Gastrocnemius medialis (tissue), 4 donors: ENCODE results near the gene NUCKS1. TPM values are rescaled to one million over a fixed set of nuclear protein-coding genes. Genes with fewer than 3 reads are reported as not detected.

ENCODE experiments used
- ATAC-seq, 2 donors: fragments of 150-250 bp; one replicate each; pipeline ENCODE4 v1.9.1; 2016
- DNase-seq, 2 donors: peaks; one replicate each; pipeline ENCODE4 v3.0.0-alpha.2; 2019
- H3K27ac ChIP-seq, 4 donors: fragments of 200-600 bp; sonication (generic); 1 replicate in 1 of 4; 2 replicates in 3 of 4; pipeline ENCODE4 v1.5.1; 2016 to 2018; ENCODE audit warnings: mild to moderate bottlenecking in 2 of 4, moderate library complexity in 1 of 4
- H3K27me3 ChIP-seq, 3 donors: fragments of 200-600 bp; sonication (generic) in 2 of 3; 1 replicate in 1 of 3; 2 replicates in 2 of 3; pipeline versions ENCODE4 v1.5.1 to v1.6.0; 2016 to 2019; ENCODE audit warnings: mild to moderate bottlenecking in 1 of 3, moderate library complexity in 1 of 3
- H3K36me3 ChIP-seq, 2 donors: fragments of 200-600 bp; sonication (generic) in 1 of 2; one replicate each; pipeline ENCODE4 v1.5.1; 2017 to 2018
- H3K4me1 ChIP-seq, 2 donors: fragments of 200-600 bp; sonication (generic) in 1 of 2; one replicate each; pipeline ENCODE4 v1.5.1; 2016 to 2017; ENCODE audit warnings: mild to moderate bottlenecking in 2 of 2
- H3K4me3 ChIP-seq, 4 donors: fragments of 200-600 bp; sonication (generic) in 3 of 4; 1 replicate in 1 of 4; 2 replicates in 3 of 4; pipeline ENCODE4 v1.5.1; 2016 to 2019; ENCODE audit warnings: mild to moderate bottlenecking in 2 of 4
- H3K9me3 ChIP-seq, 3 donors: fragments of 200-600 bp; sonication (generic) in 2 of 3; 1 replicate in 1 of 3; 2 replicates in 2 of 3; pipeline ENCODE4 v1.5.1; 2016 to 2019
- CTCF ChIP-seq, 5 experiments: fragments of 450-650 bp in 3 of 5; fragments of 200-600 bp in 2 of 5; sonication (generic) in 2 of 5; IDR thresholded peaks in 4 of 5; conservative IDR thresholded peaks in 1 of 5; 1 replicate in 4 of 5; 2 replicates in 1 of 5; pipeline ENCODE4 v1.5.1; 2016 to 2019; ENCODE audit warnings: antibody characterized with exemption in 5 of 5, mild to moderate bottlenecking in 3 of 5, moderate library complexity in 3 of 5
- POLR2A ChIP-seq, 2 donors: fragments of 450-650 bp; IDR thresholded peaks; one replicate each; pipeline ENCODE4 v1.6.1; 2017; ENCODE audit warnings: antibody characterized with exemption in 2 of 2, mild to moderate bottlenecking in 2 of 2, moderate library complexity in 2 of 2
- in situ Hi-C, 4 donors: fragments of 200-750 bp; cut with MboI; loops; one replicate each; pipeline versions ENCODE4 v1.15.0 to v1.8.0; 2017; ENCODE audit warnings: low sequenced_read_pairs in 4 of 4
- intact Hi-C: fragments of 100-400 bp; cut with DNase I; formaldehyde crosslinking; loops from one replicate; pipeline ENCODE4 v1.15.1; 2023; ENCODE audit warnings: low total_unique reads
- total RNA-seq, 4 donors: library from RNA; depleted of rRNA; stranded (reverse); fragments of >200 nt; gene quantifications; one replicate each; pipeline versions ENCODE4 v1.1.0 to v1.2.3, GENCODE V29; 2016

NUCKS1 gene
- total RNA-seq, 4 donors from 2014 or later, result 45.5 to 69.7 (median 62.6) TPM

GRCh38 chr1:205769641-205770365, 19.8 kb upstream of the NUCKS1 start:
- TF ChIP-seq CTCF (IDR thresholded peaks at IDR 0.05 in 4 of 5, conservative IDR thresholded peaks at IDR 0.05 in 1 of 5), result no peak
- TF ChIP-seq POLR2A (IDR thresholded peaks at IDR 0.05), result no peak
- intact Hi-C loops, result no loop called here
- no peak overlapping the region for H3K4me3 ChIP-seq
- H3K36me3 ChIP-seq, result peaks cover 0 to 19% of the 10 kb centered on the region in 2 donors
- H3K27me3 ChIP-seq, result no peaks in the 10 kb centered on the region
- ATAC-seq, result no peak
- peaks cover 3% of the 10 kb centered on the region in 2 donors for H3K4me1 ChIP-seq
- H3K27ac ChIP-seq, result no peak overlapping the region
- in situ Hi-C loops, result no loop called here
- H3K9me3 ChIP-seq, result no peaks in the 10 kb centered on the region
- no peak for DNase-seq

- DNase-seq (no peak), ATAC-seq (no peak)
- Histone ChIP-seq H3K27ac (no peak overlapping the region), H3K9me3 (no peaks in the 10 kb centered on the region), H3K36me3 (peaks cover 0 to 19% of the 10 kb centered on the region in 2 donors), H3K4me3 (no peak overlapping the region), H3K27me3 (no peaks in the 10 kb centered on the region), H3K4me1 (no peaks in the 10 kb centered on the region)
- intact Hi-C loops, result no loop called here
- TF ChIP-seq POLR2A (IDR thresholded peaks at IDR 0.05) (no peak), CTCF (IDR thresholded peaks at IDR 0.05 in 4 of 5, conservative IDR thresholded peaks at IDR 0.05 in 1 of 5) (no peak)
- in situ Hi-C loops, result no loop called here
Observed at GRCh38 chr1:205767248-205767647, 17.3 kb upstream of the NUCKS1 start.

- no peak for DNase-seq
- no peak for ATAC-seq
- Histone ChIP-seq H3K36me3 (peaks cover 0 to 19% of the 10 kb centered on the region in 2 donors), H3K27ac (no peak overlapping the region), H3K27me3 (no peaks in the 10 kb centered on the region), H3K9me3 (no peaks in the 10 kb centered on the region), H3K4me1 (no peaks in the 10 kb centered on the region), H3K4me3 (no peak overlapping the region)
- intact Hi-C loops, result no loop called here
- no peak for TF ChIP-seq CTCF (IDR thresholded peaks at IDR 0.05 in 4 of 5, conservative IDR thresholded peaks at IDR 0.05 in 1 of 5)
- TF ChIP-seq POLR2A (IDR thresholded peaks at IDR 0.05), result no peak
- in situ Hi-C loops, result no loop called here
Observed at GRCh38 chr1:205766570-205766969, 16.6 kb upstream of the NUCKS1 start.

- H3K27me3 ChIP-seq, result no peaks in the 10 kb centered on the region
- peaks cover 0 to 19% of the 10 kb centered on the region in 2 donors for H3K36me3 ChIP-seq
- no peak overlapping the region for H3K4me3 ChIP-seq
- in situ Hi-C loops (no loop called here), intact Hi-C loops (no loop called here)
- TF ChIP-seq POLR2A (IDR thresholded peaks at IDR 0.05), result no peak
- no peak for TF ChIP-seq CTCF (IDR thresholded peaks at IDR 0.05 in 4 of 5, conservative IDR thresholded peaks at IDR 0.05 in 1 of 5)
- H3K27ac ChIP-seq, result no peak overlapping the region
- H3K9me3 ChIP-seq, result no peaks in the 10 kb centered on the region
- DNase-seq (no peak), ATAC-seq (no peak)
- no peaks in the 10 kb centered on the region for H3K4me1 ChIP-seq
Observed at GRCh38 chr1:205766038-205766437, 16.1 kb upstream of the NUCKS1 start.

- Histone ChIP-seq H3K4me3 (no peak overlapping the region), H3K4me1 (no peaks in the 10 kb centered on the region), H3K27ac (no peak overlapping the region), H3K27me3 (no peaks in the 10 kb centered on the region), H3K36me3 (peaks cover 0 to 5% of the 10 kb centered on the region in 2 donors), H3K9me3 (no peaks in the 10 kb centered on the region)
- intact Hi-C loops, result no loop called here
- DNase-seq, result no peak
- TF ChIP-seq CTCF (IDR thresholded peaks at IDR 0.05 in 4 of 5, conservative IDR thresholded peaks at IDR 0.05 in 1 of 5) (no peak), POLR2A (IDR thresholded peaks at IDR 0.05) (no peak)
- ATAC-seq, result no peak
- in situ Hi-C loops, result no loop called here
Observed at GRCh38 chr1:205764578-205764977, 14.6 kb upstream of the NUCKS1 start.
